PC-9 (cell line): ENCODE results near the gene MORF4L1.

ENCODE experiments used
- CTCF ChIP-seq: fragments of 200-600 bp; sonication (generic); conservative IDR thresholded peaks from 2 replicates; pipeline ENCODE4 v1.6.1; 2017; ENCODE audit warnings: mixed run types, antibody characterized with exemption, mild to moderate bottlenecking, moderate library complexity
- EZH2 ChIP-seq: fragments of 200-600 bp; sonication (generic); IDR thresholded peaks from 2 replicates; pipeline ENCODE4 v1.8.0; 2017; ENCODE audit warnings: antibody characterized with exemption, low read depth

DNA sequence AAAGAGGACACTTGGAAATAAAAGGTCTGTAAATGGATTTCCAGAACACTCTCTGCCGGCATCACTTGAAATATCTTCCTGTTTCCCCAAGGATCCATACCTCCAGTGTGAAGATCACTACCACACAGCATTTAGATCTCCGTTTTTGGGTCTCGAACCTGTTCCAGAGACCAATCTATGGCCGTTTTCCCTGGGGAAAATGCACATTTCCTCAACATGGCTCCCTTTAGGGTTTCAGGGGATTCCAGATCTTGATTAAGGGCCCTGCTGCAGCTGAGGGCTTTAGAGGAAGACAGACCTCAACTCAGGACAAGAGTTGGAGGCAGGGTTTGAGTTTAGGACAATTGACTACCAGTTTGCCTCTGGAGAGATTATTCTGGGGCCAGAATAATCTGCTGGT lies 70.1 kb downstream of the MORF4L1 start:
- no peak for TF ChIP-seq EZH2
- no peak for TF ChIP-seq CTCF
